ENCODE measurements around the gene MSI2. TPM values are rescaled to one million over a fixed set of nuclear protein-coding genes. Genes with fewer than 3 reads are reported as not detected.

The MSI2 gene
- total RNA-seq, 1 donor from 2014 or later, result 26.6 TPM

GRCh38 chr17:57485566-57485865 lies 229.2 kb downstream of the MSI2 start:
- no peak for DNase-seq (ENCODE audit: low read depth)
- no peak overlapping the region for H3K4me3 ChIP-seq (ENCODE audit: low read depth, low read length)
- TF ChIP-seq, protein P1, sequence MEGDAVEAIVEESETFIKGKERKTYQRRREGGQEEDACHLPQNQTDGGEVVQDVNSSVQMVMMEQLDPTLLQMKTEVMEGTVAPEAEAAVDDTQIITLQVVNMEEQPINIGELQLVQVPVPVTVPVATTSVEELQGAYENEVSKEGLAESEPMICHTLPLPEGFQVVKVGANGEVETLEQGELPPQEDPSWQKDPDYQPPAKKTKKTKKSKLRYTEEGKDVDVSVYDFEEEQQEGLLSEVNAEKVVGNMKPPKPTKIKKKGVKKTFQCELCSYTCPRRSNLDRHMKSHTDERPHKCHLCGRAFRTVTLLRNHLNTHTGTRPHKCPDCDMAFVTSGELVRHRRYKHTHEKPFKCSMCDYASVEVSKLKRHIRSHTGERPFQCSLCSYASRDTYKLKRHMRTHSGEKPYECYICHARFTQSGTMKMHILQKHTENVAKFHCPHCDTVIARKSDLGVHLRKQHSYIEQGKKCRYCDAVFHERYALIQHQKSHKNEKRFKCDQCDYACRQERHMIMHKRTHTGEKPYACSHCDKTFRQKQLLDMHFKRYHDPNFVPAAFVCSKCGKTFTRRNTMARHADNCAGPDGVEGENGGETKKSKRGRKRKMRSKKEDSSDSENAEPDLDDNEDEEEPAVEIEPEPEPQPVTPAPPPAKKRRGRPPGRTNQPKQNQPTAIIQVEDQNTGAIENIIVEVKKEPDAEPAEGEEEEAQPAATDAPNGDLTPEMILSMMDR (conservative IDR thresholded peaks at IDR 0.05; ENCODE audit: low read depth, low read length), result no peak

DNA sequence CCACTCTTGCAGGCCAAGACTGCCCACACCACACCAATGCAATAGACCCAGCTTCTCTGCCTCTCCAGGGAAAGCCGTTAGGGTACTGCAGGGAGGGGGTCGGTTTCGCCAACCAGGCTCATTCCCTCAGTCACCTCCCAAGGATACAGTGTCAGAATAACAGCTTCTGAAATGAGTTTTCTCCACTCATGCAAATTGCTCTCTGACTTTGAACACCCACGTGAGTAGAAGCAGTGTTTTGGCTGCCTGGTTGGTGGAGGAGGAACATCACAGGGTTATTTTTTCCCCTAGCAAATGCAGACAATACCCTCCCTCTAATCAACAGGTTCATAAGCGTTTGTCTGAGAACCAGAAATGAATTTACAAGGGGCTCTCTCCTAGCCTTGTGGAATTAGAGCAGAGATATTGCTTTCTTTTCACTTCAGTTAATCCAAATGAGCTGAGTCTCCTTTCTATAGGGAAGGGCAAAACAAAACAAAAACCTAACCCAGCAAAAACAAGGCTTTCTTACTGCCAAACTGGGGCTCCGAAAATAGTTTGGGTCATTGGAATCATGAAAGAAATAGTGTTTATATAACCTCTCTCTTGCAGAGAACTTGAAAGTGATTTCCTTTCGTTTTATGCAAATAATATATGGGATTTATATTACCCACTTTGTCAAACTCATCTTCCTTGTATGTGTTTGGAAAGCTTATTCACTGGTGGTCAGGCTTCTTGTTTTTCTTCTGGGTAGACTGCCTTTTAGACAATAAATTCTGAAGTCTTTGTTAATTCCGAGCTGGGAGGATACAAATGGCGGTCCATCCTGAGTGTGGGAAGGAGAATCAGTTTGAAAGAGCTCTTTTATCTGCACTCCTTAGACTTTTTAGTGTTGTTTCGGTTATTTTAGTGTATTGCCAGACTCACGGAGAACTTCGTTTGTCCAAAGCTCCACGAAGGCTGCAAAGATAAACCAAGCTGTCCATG lies 229.9 kb downstream of the MSI2 start:
- TF ChIP-seq, protein P1 (conservative IDR thresholded peaks at IDR 0.05; ENCODE audit: low read depth, low read length), result no peak
- no peak for DNase-seq (ENCODE audit: low read depth)
- H3K4me3 ChIP-seq (ENCODE audit: low read depth, low read length), result no peak overlapping the region

DNA sequence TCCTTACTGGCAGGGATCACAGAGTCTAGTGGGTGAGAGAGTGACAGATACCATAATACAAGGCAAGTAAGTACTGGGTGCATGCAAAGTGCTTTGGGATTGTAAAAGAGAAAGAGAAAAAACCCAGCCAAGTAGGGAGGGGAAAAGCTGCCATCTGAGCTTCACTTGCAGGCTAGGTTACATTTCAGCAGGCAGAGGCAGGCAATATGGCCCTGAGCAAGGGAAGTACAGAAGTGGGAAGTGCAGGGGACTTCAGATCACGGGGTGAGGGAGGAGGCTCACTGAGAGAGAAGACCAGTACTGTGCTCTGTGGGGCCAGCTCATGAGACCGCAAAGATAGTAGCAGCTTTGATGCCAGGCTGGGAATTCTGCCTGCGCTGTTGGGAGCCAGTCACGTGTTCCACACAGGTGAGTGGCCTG lies 230.6 kb downstream of the MSI2 start:
- DNase-seq (ENCODE audit: low read depth), result no peak
- H3K4me3 ChIP-seq (ENCODE audit: low read depth, low read length), result no peak overlapping the region
- TF ChIP-seq, protein P1 (conservative IDR thresholded peaks at IDR 0.05; ENCODE audit: low read depth, low read length), result no peak

- TF ChIP-seq, protein P1 (conservative IDR thresholded peaks at IDR 0.05; ENCODE audit: low read depth, low read length), result no peak
- no peak overlapping the region for H3K4me3 ChIP-seq (ENCODE audit: low read depth, low read length)
- no peak for DNase-seq (ENCODE audit: low read depth)
Measured at GRCh38 chr17:57487573-57487972, 231.2 kb downstream of the MSI2 start.

- TF ChIP-seq, protein P1 (conservative IDR thresholded peaks at IDR 0.05; ENCODE audit: low read depth, low read length), result no peak
- H3K4me3 ChIP-seq (ENCODE audit: low read depth, low read length), result no peak overlapping the region
- no peak for DNase-seq (ENCODE audit: low read depth)
Measured at GRCh38 chr17:57488856-57489255, 232.5 kb downstream of the MSI2 start.

DNA sequence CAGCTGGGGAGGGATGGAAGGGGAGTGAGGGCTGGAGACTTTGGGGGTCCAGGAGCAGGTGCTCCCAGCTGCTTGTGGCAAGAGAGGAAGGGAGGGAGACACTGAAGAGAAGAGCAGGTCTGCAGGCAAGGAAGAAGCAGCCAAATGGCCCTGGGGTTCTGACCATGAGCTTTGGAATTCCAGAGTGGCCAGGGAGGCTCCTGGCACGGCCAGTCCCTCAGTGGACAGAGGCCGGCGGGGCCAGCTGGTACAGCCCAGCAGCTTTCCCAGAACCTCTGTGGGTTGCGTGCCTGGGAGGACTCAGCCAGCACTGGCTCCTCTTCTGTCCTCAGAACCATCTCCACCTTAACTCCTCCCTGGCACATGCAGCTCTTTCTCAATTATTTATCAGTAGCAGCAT lies 233.0 kb downstream of the MSI2 start:
- H3K4me3 ChIP-seq (ENCODE audit: low read depth, low read length), result no peak overlapping the region
- DNase-seq (ENCODE audit: low read depth), result no peak
- TF ChIP-seq, protein P1 (conservative IDR thresholded peaks at IDR 0.05; ENCODE audit: low read depth, low read length), result no peak
